RWPE1 (cell line): ENCODE measurements around the gene DIP2A.

Source experiments
- CTCF ChIA-PET: fragments of 350-600 bp; sonication (Branson Sonifier 250); formaldehyde crosslinking; extraction: SDS; loops from one replicate; lab custom pipeline; 2021; lab: Yijun Ruan, JAX
- POLR2A ChIA-PET: fragments of 400-600 bp; formaldehyde crosslinking; extraction: SDS; loops from one replicate; lab custom pipeline; 2020; ENCODE audit warnings: antibody characterized with exemption; ENCODE audit not compliant: low non-redundant PET; lab: Yijun Ruan, JAX
- DNase-seq: peaks from one replicate; pipeline ENCODE4 v3.0.0; 2012; ENCODE audit warnings: low spot score
- H3K27ac ChIP-seq: fragments of 450-650 bp; 2 replicates; pipeline ENCODE4 v1.5.1; 2017
- TF ChIP-seq, protein P1 (sequence below): fragments of 450-650 bp; conservative IDR thresholded peaks from 2 replicates; pipeline ENCODE4 v1.5.1; 2017; ENCODE audit warnings: low read depth, mild to moderate bottlenecking

DIP2A gene

DNA sequence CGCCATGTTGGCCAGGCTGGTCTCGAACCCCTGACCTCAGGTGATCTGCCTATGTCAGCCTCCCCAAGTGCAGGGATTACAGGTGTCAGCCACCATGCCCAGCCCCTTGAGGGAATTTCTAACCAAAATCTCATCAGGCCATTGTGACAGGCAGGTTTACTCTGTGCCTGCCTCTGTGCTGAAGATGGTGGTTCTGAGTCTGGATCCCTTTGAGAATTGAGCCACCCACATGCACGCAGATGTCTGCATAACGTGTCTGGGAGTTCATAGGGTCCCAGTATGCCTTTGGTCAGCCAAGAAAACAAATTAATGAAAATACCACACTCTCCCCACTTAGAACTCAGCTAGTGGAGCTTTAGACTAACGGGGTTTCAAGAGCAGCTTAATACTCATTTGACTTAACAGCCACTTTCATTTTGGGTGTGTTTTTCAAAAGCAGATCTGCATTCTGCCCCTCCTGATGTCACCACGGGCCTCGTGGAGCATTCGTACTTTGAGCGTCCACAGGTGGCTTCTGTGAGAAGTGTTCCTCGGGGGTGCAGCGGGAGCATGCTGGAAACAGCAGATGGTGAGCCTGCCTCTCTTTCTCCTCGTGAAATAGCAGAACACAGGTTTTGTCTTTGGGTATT lies 45.3 kb downstream of the DIP2A start:
- H3K27ac ChIP-seq: no peak overlapping the region
- ChIA-PET POLR2A (no interaction called here), CTCF (interaction anchor here (0.7 kb wide), 1 partner anchor 20 kb away, joined by 3 read pairs; no protein-coding TSS in a partner anchor)

GRCh38 chr21:46504666-46505065 lies 46.0 kb downstream of the DIP2A start:
- CTCF ChIA-PET: no interaction called here

More for the DNA sequence above, 45.3 kb downstream of the DIP2A start:
- TF ChIP-seq, protein P1, sequence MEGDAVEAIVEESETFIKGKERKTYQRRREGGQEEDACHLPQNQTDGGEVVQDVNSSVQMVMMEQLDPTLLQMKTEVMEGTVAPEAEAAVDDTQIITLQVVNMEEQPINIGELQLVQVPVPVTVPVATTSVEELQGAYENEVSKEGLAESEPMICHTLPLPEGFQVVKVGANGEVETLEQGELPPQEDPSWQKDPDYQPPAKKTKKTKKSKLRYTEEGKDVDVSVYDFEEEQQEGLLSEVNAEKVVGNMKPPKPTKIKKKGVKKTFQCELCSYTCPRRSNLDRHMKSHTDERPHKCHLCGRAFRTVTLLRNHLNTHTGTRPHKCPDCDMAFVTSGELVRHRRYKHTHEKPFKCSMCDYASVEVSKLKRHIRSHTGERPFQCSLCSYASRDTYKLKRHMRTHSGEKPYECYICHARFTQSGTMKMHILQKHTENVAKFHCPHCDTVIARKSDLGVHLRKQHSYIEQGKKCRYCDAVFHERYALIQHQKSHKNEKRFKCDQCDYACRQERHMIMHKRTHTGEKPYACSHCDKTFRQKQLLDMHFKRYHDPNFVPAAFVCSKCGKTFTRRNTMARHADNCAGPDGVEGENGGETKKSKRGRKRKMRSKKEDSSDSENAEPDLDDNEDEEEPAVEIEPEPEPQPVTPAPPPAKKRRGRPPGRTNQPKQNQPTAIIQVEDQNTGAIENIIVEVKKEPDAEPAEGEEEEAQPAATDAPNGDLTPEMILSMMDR: no peak
- DNase-seq: no peak

DNA sequence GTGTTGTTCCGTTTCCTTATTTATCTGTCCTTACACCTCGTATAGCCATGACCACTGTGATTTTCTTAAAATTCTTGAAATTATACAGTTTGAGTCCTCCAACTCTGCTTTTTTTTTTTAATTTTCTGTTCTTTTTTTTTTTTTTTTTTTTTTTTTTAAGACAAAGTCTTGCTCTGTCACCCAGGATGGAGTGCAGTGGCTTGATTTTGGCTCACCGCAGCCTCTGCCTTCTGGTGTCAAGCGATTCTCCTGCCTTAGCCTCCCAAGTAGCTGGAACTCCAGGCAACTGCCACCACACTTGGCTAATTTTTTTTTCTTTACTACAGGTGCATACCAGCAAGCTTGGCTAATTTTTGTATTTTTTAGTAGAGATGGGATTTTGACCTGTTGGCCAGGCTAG lies 48.9 kb downstream of the DIP2A start:
- TF ChIP-seq, protein P1: no peak
- ChIA-PET POLR2A (no interaction called here), CTCF (no interaction called here)
- H3K27ac ChIP-seq: no peak overlapping the region
- DNase-seq: no peak

More at GRCh38 chr21:46504666-46505065, 46.0 kb downstream of the DIP2A start:
- DNase-seq: no peak
- POLR2A ChIA-PET: no interaction called here
- no peak overlapping the region for H3K27ac ChIP-seq
- TF ChIP-seq, protein P1: no peak

DNA sequence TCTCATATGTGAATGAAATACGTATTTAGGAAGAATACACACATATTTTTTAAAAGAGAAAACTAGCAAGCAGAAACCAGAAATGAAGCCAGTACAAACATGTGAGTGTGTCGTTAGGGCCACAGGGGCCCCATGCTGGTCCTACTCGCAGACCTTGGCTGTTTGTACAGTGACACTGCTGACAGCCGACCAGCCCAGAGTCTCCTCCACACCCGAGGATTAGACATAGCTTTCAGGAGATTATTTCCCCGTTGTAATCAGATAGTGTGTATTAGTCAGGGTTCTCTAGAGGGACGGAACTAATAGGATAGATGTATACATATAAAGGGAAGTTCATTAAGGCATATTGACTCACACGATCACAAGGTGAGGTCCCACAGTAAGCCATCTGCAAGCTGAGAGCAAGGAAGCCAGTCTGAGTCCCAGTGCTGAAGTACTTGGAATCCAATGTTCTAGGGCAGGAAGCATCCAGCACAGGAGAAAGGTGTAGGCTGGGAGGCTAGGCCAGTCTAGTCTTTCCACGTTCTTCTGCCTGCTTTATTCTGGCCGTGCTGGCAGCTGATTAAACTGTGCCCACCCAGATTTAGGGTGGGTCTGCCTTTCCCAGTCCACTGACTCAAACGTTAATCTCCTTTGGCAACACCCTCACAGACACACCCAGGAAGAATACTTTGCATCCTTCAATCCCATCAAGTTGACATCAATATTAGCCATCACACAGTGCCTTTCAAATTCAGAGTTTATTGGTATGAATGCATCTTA lies 51.2 kb downstream of the DIP2A start:
- ChIA-PET POLR2A (no interaction called here), CTCF (interaction anchor here (0.7 to 0.8 kb wide), 2 partner anchors 9 to 15 kb away, joined by 3 to 7 read pairs; no protein-coding TSS in a partner anchor)
- no peak for DNase-seq
- peak overlapping the region; percentile 65 for H3K27ac ChIP-seq
- TF ChIP-seq, protein P1: no peak

- H3K27ac ChIP-seq: peak overlapping the region; percentile 47
Measured at GRCh38 chr21:46515109-46515508, 56.4 kb downstream of the DIP2A start.

DNA sequence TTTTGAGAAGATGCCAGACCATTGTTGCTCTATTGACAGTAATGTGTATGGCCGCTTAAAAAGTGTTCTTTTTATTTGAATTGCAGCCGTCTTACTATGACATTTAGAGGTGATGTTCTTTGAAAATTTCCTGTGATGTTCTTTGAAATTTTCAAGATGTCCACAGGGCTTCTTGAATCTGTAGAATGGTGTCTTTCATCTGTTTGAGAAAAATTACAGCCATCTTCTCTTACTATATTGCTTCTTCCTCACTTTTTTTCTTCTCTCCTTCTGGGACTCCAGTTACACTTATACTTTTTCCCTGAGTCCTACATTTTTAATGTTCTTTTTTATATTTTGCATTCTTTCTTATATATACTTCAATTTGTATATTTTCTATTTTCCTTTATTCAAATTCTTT lies 57.4 kb downstream of the DIP2A start:
- ChIA-PET CTCF (no interaction called here), POLR2A (no interaction called here)
- TF ChIP-seq, protein P1: no peak
- no peak for DNase-seq
- H3K27ac ChIP-seq: no peak overlapping the region

More at GRCh38 chr21:46515109-46515508, 56.4 kb downstream of the DIP2A start:
- no peak for DNase-seq
- ChIA-PET CTCF (no interaction called here), POLR2A (no interaction called here)
- TF ChIP-seq, protein P1: no peak
